Activated CD4-positive, alpha-beta memory T cell treated with anti-CD3 and anti-CD28 coated beads, Interleukin-2, amount 10 ng/mL, durations not matched to agents 7 days and 5 days (primary cell): Measurements from ENCODE around the gene CCDC38. TPM values are rescaled to one million over a fixed set of nuclear protein-coding genes. Genes with fewer than 3 reads are reported as not detected.

ENCODE experiments used
- CTCF ChIA-PET: fragments of 350-600 bp; sonication (Branson Sonifier 250); formaldehyde crosslinking; loops from one replicate; lab custom pipeline; 2021; ENCODE audit warnings: antibody characterized with exemption, inconsistent platforms; lab: Charles Lee
- POLR2A ChIA-PET: fragments of 350-600 bp; sonication (Branson Sonifier 250); formaldehyde crosslinking; loops from one replicate; lab custom pipeline; 2021; ENCODE audit warnings: antibody characterized with exemption; lab: Charles Lee
- DNase-seq: peaks from one replicate; pipeline ENCODE4 v3.0.0-alpha.2; 2020
- H3K27ac Mint-ChIP-seq: one replicate; pipeline ENCODE4 v1.8.0; 2021; ENCODE audit warnings: mild to moderate bottlenecking, mixed read lengths
- H3K27me3 Mint-ChIP-seq: one replicate; pipeline ENCODE4 v1.8.0; 2021; ENCODE audit warnings: mixed read lengths
- H3K36me3 Mint-ChIP-seq: one replicate; pipeline ENCODE4 v1.8.0; 2021; ENCODE audit warnings: low read depth, mixed read lengths
- H3K4me1 Mint-ChIP-seq: one replicate; pipeline ENCODE4 v1.8.0; 2021; ENCODE audit warnings: mixed read lengths
- H3K4me3 Mint-ChIP-seq: one replicate; pipeline ENCODE4 v1.8.0; 2021; ENCODE audit warnings: mild to moderate bottlenecking, mixed read lengths
- H3K9me3 Mint-ChIP-seq: one replicate; pipeline ENCODE4 v1.8.0; 2021; ENCODE audit warnings: mixed read lengths
- total RNA-seq, 2 experiments: library from RNA; stranded (reverse); gene quantifications; one replicate each; pipeline ENCODE4 v1.2.3, GENCODE V29; 2021

The CCDC38 gene
- total RNA-seq, 2 experiments from 2014 or later: not detected

DNA sequence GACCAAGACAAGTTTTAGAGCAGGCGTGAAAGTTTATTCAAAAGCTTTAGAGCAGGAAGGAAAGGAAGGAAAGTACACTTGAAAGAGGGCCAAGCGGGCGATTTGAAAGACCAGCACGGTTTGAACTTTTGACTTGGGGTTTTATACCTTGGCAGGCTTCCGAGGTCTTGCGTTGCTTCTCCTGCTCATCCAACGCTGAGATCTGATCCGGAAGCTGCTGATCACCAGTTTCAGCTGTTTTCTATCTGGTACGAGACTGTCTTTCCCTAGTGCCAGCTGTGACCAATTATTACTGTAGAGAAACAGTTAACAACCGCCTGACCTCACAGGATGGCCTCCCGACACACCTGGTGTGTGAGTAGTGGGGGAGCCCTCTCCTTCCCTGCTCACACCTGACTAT, 104.3 kb downstream of the CCDC38 start:
- H3K36me3 Mint-ChIP-seq: no peaks in the 10 kb centered on the region
- ChIA-PET CTCF (no interaction called here), POLR2A (no interaction called here)
- no peak for DNase-seq
- no peaks in the 10 kb centered on the region for H3K9me3 Mint-ChIP-seq
- H3K4me1 Mint-ChIP-seq: no peaks in the 10 kb centered on the region
- no peak overlapping the region for H3K4me3 Mint-ChIP-seq
- peaks cover 29% of the 10 kb centered on the region for H3K27me3 Mint-ChIP-seq
- no peak overlapping the region for H3K27ac Mint-ChIP-seq

DNA sequence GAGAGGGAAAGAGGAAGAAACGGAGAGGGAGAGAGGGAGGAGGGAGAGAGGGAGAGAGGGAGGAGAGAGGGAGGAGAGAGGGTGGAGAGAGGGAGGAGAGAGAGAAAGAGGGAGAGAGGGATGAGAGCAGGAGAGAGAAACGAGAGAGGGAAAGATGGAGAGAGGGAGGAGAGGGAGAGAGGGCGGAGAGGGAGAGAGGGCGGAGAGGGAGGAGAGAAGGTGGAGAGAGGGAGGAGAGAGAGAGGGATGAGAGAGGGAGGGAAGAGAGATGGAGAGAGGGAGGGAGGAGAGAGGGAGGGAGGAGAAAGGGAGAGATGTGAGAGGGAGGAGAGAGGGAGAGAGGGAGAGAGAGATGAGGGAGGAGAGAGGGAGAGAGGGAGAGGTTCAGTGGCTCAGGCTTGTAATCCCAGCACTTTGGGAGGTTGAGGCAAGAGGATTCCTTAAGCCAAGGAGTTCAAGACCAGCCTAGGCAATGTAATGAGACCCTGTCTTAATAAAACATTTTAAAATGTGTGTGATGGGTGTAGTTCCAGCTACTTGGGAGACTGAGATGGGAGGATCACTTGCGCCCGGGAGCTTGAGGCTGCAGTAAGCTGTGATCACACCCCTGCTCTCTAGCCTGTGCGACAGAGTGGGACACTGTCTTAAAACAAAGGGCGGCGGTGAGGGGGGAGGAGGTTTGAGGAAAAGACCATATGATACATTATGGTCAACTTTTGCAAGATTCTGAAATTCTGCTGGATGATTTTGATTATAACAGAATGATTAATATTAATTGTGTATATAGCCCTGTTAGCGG, 105.0 kb downstream of the CCDC38 start:
- ChIA-PET CTCF (no interaction called here), POLR2A (no interaction called here)
- no peak overlapping the region for H3K27ac Mint-ChIP-seq
- peaks cover 28% of the 10 kb centered on the region for H3K27me3 Mint-ChIP-seq
- no peaks in the 10 kb centered on the region for H3K9me3 Mint-ChIP-seq
- DNase-seq: no peak
- H3K36me3 Mint-ChIP-seq: no peaks in the 10 kb centered on the region
- no peaks in the 10 kb centered on the region for H3K4me1 Mint-ChIP-seq
- no peak overlapping the region for H3K4me3 Mint-ChIP-seq

DNA sequence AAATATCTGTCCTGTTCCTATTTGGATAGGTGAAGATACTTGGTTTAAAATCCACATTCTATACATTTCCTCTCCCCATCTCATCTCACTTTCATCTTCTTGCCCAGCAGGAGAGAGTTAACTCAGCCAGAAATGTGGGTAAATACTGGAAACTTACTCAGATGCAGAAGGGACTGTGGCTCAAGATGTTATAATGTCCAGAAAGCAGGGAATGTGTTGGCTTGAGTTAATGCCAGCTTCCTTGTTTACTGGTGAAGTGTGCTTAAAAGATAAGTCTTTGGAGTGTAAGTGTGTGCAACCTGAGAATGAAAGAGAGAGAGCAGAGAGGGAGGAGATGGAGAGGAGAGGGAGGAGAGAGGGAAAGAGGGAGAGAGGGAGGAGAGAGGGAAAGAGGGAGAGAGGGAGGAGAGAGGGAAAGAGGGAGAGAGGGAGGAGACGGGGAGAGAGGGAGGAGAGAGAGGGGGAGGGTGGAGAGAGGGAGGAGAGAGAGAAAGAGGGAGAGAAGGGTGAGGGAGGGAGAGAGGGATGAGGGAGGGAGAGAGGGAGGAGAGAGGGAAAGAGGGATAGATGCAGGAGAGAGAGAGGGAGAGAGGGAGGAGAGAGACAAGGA, 105.7 kb downstream of the CCDC38 start:
- Mint-ChIP-seq H3K4me1 (no peaks in the 10 kb centered on the region), H3K9me3 (no peaks in the 10 kb centered on the region), H3K27ac (no peak overlapping the region), H3K4me3 (no peak overlapping the region), H3K36me3 (no peaks in the 10 kb centered on the region), H3K27me3 (peaks cover 30% of the 10 kb centered on the region)
- DNase-seq: no peak
- POLR2A ChIA-PET: no interaction called here
- CTCF ChIA-PET: no interaction called here

DNA sequence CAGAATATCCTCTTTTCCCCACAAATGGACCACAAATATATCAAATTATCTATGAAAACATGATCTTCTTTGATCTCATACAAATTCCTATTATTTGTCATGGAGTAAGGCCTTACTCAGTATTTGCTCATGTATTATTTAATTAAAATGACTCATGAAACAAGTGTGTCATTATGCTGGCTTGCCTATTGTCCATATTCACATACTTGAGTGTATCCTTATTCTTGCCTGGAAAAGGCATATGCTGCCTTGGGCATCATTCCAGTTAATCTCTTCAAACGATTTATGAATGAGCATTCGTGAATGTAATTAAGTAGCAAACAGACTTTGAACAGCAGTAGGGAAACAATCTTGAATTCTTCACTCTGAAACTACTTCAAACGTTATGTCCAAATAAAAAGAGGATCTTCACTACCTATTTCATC, 106.2 kb downstream of the CCDC38 start:
- Mint-ChIP-seq H3K4me3 (no peak overlapping the region), H3K36me3 (no peaks in the 10 kb centered on the region), H3K27me3 (peaks cover 30% of the 10 kb centered on the region), H3K9me3 (no peaks in the 10 kb centered on the region), H3K27ac (no peak overlapping the region), H3K4me1 (no peaks in the 10 kb centered on the region)
- no peak for DNase-seq
- CTCF ChIA-PET: no interaction called here
- POLR2A ChIA-PET: no interaction called here

DNA sequence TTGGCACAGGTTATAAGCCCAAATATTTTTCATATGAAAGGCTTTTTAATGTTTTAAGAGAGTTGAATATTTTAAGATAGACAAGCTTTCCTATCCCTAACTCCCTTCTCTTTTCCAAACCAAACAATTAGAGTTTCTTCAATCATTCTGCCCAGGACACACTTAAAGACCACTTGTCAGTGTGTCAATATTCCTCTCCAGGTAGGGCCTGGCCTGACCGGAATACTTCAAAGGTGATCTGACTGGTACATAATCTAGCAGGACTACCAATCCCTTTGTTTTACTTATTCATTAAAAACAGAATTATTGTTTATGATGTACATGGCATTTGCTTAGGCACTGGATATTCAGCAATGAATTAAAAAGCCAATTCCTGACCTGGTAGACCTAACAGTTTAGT, 107.8 kb downstream of the CCDC38 start:
- CTCF ChIA-PET: no interaction called here
- POLR2A ChIA-PET: no interaction called here
- DNase-seq: no peak
- Mint-ChIP-seq H3K4me1 (peaks cover 3% of the 10 kb centered on the region), H3K27me3 (peaks cover 34% of the 10 kb centered on the region), H3K27ac (no peak overlapping the region), H3K4me3 (no peak overlapping the region), H3K36me3 (no peaks in the 10 kb centered on the region), H3K9me3 (no peaks in the 10 kb centered on the region)

DNA sequence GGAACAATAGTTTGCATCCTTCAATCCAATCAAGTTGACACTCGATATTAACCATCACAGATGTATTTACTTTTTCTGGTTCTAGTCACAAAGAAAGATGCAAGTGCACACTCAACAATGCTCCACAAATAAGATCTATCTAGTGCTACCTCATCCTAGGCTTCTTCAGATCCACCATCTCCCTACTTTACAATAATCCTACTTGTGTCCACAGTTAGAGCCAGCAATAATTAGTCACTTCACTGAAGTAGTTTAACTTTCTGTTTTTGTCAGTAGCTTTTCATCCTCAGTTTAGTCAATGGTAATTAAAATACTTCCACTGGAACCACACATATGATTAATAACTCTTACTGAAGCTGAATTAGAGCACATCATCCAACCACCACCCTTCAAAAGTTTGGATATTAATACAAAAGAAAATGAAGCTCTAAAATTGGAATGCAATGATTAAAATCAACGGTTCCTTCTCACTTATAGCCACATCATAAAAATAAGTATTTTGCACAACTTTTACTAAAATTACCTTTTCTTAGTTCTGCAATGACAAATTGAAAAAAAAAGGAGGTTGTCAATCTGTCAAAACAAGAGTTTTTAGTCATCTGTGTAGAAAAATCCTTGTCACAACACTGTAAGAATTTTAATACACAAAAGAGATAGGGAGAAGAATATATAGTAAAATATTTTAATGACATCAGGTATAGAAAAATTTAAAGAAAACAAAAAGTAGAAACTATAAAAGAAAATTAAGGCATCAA, 111.9 kb downstream of the CCDC38 start:
- ChIA-PET POLR2A (no interaction called here), CTCF (interaction anchor here (1.2 kb wide), 1 partner anchor 23 kb away, joined by 3 read pairs; no protein-coding TSS in a partner anchor)
- H3K4me1 Mint-ChIP-seq: peaks cover 3% of the 10 kb centered on the region
- H3K27ac Mint-ChIP-seq: no peak overlapping the region
- peaks cover 19% of the 10 kb centered on the region for H3K27me3 Mint-ChIP-seq
- H3K9me3 Mint-ChIP-seq: no peaks in the 10 kb centered on the region
- H3K4me3 Mint-ChIP-seq: no peak overlapping the region
- no peaks in the 10 kb centered on the region for H3K36me3 Mint-ChIP-seq
- no peak for DNase-seq

DNA sequence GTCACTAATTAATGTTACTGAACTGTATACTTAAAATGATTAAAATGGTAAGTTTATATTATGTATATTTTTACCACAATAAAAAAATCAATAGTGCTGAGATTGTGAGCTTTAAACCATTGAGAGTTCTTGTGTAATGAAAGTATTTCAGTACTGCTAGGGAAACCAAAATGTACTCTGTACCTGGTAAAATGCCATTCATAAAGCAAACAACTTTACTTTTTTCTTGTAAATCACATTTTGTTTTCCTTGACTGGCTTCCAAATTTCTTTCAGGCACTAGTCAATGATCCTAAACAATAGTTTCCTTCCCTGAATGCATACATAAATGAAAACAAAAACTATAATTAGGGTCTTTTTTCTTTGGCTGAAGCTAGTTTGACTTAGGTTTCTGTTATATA, 113.0 kb downstream of the CCDC38 start:
- ChIA-PET POLR2A (no interaction called here), CTCF (no interaction called here)
- H3K36me3 Mint-ChIP-seq: no peaks in the 10 kb centered on the region
- H3K4me3 Mint-ChIP-seq: no peak overlapping the region
- H3K4me1 Mint-ChIP-seq: peaks cover 3% of the 10 kb centered on the region
- H3K27ac Mint-ChIP-seq: no peak overlapping the region
- no peak for DNase-seq
- H3K27me3 Mint-ChIP-seq: peaks cover 17% of the 10 kb centered on the region
- no peaks in the 10 kb centered on the region for H3K9me3 Mint-ChIP-seq

DNA sequence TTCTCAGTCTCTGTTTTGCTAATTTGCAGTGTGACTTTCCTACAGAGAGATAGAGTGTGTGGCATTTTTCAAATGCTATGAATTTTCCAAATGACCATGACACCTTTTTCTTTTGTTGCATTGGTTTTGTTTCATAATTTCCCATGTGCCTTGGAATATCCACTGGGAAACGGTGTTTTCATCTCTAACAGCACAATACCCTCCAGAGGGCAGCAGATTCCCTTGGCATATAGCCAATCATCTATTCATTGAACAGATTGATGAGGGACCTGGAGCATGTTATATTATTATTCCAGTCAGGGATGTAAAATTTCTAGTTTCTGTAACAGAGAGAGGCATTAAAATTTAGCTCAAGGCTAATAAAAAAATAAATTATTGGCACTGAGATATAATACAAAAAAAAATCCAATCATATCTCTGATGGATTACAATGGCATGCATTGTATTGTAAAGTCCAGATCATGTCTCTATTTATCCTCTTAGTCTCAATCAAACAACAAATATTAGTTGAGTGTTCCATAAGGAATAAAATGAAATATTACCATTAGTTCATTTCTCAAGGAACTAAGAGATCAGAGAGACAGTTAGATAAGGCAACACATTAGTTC, 122.2 kb downstream of the CCDC38 start:
- no peaks in the 10 kb centered on the region for H3K36me3 Mint-ChIP-seq
- CTCF ChIA-PET: no interaction called here
- H3K4me3 Mint-ChIP-seq: no peak overlapping the region
- no peaks in the 10 kb centered on the region for H3K4me1 Mint-ChIP-seq
- H3K27ac Mint-ChIP-seq: no peak overlapping the region
- no peaks in the 10 kb centered on the region for H3K9me3 Mint-ChIP-seq
- H3K27me3 Mint-ChIP-seq: peaks cover 16% of the 10 kb centered on the region
- DNase-seq: no peak
- POLR2A ChIA-PET: no interaction called here

Other genes with a start within 250 kb of the CCDC38 start
- gene NTN4, start 151.8 kb downstream of the CCDC38 start, total RNA-seq: under 1 TPM; 0.25 to 0.63 TPM
- 10 to 100 TPM; 32.0 to 33.1 TPM for gene SNRPF, start 83.7 kb downstream of the CCDC38 start, total RNA-seq
- under 1 TPM; 0.40 to 0.93 TPM for gene AMDHD1, start 717 bp upstream of the CCDC38 start, total RNA-seq
- gene HAL, start 53.7 kb upstream of the CCDC38 start, total RNA-seq: under 1 TPM; 0.18 to 0.23 TPM
- gene LTA4H, start 93.0 kb upstream of the CCDC38 start, total RNA-seq: 10 to 100 TPM; 50.7 to 52.1 TPM